AG04449 (cell line): ENCODE measurements around the gene MRPS21.
A peak's percentile ranks its signal among the peaks of the same experiment; 100 is the strongest.

ENCODE experiments used
- CTCF ChIA-PET: fragments of 350-600 bp; formaldehyde crosslinking; extraction: SDS; loops from one replicate; lab custom pipeline; 2021; ENCODE audit warnings: antibody characterized with exemption; lab: Yijun Ruan, JAX
- POLR2A ChIA-PET: fragments of 400-600, 350-600 bp; formaldehyde crosslinking; extraction: SDS; loops from one replicate; lab custom pipeline; 2020; ENCODE audit warnings: antibody characterized with exemption, inconsistent platforms; lab: Yijun Ruan, JAX
- DNase-seq: peaks from one replicate; pipeline ENCODE4 v3.0.0-alpha.2; 2010; ENCODE audit warnings: low read depth, low spot score
- H3K4me3 ChIP-seq: 2 replicates; pipeline ENCODE4 v1.5.1; 2011; ENCODE audit warnings: low read depth, mild to moderate bottlenecking, control low read depth, low read length
- TF ChIP-seq, protein P1 (sequence below): IDR thresholded peaks from one replicate; pipeline ENCODE4 v1.5.1; 2011; ENCODE audit warnings: mild to moderate bottlenecking, moderate library complexity, low read length, control low read depth, inconsistent platforms; ENCODE audit not compliant: insufficient read depth; ENCODE audit errors: missing control alignments

The MRPS21 gene

DNA sequence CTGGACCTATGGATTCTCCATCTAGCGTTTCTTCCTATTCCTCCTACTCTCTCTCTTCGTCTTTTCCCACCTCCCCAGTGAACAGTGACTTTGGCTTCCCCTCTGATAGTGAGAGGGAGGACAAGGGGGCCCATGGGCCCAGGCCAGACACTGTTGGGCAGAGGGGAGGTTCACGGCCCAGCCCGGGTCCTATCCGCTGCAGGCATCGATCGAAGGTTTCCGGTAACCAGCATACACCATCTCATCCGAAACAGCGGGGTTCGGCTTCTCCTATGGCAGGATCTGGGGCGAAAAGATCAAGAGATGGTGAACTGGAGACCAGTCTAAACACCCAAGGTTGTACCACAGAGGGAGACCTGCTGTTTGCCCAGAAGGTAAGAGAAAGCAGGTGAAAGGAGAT lies 10.4 kb upstream of the MRPS21 start:
- ChIA-PET POLR2A (interaction anchor here (1.0 kb wide), 1 partner anchor 26 kb away, joined by 3 read pairs; the partner anchor contains the start of gene CA14), CTCF (interaction anchor here (6.0 to 22.1 kb wide), 2 partner anchors 12 to 27 kb away, joined by 84 to 623 read pairs; partner anchors contain the start of genes APH1A, C1orf54 and CA14)
- no peak for DNase-seq
- TF ChIP-seq, protein P1, sequence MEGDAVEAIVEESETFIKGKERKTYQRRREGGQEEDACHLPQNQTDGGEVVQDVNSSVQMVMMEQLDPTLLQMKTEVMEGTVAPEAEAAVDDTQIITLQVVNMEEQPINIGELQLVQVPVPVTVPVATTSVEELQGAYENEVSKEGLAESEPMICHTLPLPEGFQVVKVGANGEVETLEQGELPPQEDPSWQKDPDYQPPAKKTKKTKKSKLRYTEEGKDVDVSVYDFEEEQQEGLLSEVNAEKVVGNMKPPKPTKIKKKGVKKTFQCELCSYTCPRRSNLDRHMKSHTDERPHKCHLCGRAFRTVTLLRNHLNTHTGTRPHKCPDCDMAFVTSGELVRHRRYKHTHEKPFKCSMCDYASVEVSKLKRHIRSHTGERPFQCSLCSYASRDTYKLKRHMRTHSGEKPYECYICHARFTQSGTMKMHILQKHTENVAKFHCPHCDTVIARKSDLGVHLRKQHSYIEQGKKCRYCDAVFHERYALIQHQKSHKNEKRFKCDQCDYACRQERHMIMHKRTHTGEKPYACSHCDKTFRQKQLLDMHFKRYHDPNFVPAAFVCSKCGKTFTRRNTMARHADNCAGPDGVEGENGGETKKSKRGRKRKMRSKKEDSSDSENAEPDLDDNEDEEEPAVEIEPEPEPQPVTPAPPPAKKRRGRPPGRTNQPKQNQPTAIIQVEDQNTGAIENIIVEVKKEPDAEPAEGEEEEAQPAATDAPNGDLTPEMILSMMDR = no peak
- peak overlapping the region; percentile 91 for H3K4me3 ChIP-seq

DNA sequence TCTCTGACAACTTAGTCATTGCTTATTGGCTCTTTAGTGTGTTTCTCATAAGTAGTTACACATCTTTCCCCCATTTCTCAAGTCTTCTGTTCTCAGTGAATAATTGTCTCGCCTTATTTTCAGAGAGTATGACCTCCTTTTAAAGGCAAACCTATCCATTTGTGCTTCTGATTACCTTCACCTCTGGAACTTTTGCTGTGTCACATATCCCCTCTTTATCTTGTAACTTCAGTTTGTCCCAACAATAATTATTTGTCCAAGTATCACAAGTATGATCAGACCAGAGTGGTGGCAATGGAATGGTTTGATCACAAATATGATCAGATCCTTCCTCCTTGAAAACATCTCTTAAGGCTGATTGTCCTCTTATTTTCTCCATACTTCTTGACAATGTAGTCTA lies 5.3 kb upstream of the MRPS21 start:
- TF ChIP-seq, protein P1 = no peak
- no peak for DNase-seq
- ChIA-PET CTCF (interaction anchor here (22.1 kb wide), 1 partner anchor 32 kb away, joined by 623 read pairs; the partner anchor contains the start of gene CA14), POLR2A (no interaction called here)
- H3K4me3 ChIP-seq = no peak overlapping the region

DNA sequence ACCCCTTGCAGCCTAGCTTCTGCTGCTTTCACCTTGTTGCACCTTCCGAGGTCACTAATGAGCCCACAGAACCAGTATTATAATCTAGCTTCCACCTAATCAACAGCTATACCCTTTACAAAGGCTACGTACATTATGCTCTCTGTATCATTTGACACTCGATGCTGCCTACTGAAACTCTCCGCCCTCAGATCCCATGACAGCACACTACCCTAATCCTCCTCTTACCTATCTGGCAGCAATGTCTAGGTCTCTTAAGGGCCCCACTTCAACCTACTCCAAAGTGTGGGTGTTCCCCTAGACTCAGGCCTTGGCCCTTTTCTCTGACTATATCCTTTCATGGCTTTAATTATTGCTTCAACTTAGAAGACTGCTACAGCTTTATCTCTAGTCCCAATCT lies 4.8 kb upstream of the MRPS21 start:
- TF ChIP-seq, protein P1 = no peak
- POLR2A ChIA-PET = no interaction called here
- H3K4me3 ChIP-seq = no peak overlapping the region
- DNase-seq = no peak
- CTCF ChIA-PET = interaction anchor here (22.1 kb wide), 1 partner anchor 33 kb away, joined by 623 read pairs; the partner anchor contains the start of gene CA14

DNA sequence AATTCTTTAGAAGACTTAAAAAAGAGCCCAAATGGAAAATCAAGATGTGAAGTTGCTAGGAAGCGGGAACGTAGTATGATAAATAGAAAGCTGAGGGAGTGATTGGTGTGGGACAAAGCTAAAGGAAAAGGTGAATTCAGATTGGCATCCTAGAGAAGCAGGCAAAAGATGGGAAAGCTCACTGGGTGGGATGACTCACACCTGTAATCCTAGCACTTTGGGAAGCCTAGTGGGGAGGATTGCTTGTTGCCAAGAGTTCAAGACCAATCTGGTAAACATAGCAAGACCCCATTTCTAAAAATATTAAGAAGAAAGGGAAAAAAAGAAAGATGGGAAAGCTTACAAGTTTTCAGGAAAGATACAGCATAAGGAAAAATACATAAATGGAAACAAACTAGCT lies 1.8 kb downstream of the MRPS21 start:
- TF ChIP-seq, protein P1 = no peak
- H3K4me3 ChIP-seq = no peak overlapping the region
- ChIA-PET CTCF (interaction anchor here (1.0 to 2.0 kb wide), 3 partner anchors 15 to 40 kb away, joined by 3 to 9 read pairs (median 5); no protein-coding TSS in a partner anchor), POLR2A (no interaction called here)
- DNase-seq = no peak

DNA sequence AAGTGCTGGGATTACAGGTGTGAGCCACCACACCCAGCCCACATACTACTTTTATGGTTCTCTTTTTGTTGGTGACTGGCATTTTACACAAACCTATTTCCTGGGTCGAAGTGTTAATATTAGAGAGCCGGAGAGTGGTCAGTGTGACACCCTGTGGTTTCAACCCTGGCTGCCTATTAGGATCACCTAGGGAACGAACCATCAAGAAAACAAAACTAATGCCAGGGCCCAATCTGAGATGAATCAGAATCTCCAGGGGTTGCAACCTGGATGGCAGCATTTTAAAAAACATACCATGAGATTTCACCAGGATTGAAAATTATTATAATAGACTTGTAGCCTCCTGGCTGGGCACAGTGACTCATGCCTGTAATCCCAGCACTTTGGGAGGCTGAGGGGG lies 6.1 kb downstream of the MRPS21 start:
- CTCF ChIA-PET = interaction anchor here (1.6 kb wide), 1 partner anchor 44 kb away, joined by 4 read pairs; no protein-coding TSS in a partner anchor
- no peak for DNase-seq
- TF ChIP-seq, protein P1 = no peak
- POLR2A ChIA-PET = no interaction called here
- no peak overlapping the region for H3K4me3 ChIP-seq

DNA sequence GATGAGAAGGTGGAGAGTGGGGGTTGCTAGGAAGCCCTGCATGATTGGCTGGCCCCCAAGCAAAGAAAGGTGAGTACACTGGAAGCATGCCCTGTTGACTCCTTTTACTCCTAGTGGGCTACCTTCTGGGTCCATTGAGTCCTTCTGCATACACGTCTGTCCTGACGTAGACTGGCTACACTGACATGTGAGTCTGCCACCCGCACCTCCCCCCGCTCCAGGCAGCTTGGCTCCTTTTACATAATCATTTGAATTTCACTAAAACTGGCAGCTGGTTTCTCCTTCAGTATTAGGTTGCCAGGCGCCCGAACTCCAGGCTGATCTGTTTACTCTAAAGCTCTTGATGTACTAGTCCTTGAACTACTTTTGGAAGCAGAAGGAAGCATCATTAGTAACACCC lies 8.7 kb downstream of the MRPS21 start:
- no peak for DNase-seq
- ChIA-PET CTCF (no interaction called here), POLR2A (no interaction called here)

More for the DNA sequence above, 8.7 kb downstream of the MRPS21 start:
- TF ChIP-seq, protein P1 = no peak
- H3K4me3 ChIP-seq = no peak overlapping the region
